Erythroblast (primary cell): ENCODE results near the gene PROK1.

Experiments
- GATA1 ChIP-seq: IDR thresholded peaks from 2 replicates; pipeline ENCODE4 v1.6.1; 2011; ENCODE audit warnings: low read depth, mild to moderate bottlenecking, control low read depth, low read length, moderate library complexity
- POLR2A ChIP-seq: IDR thresholded peaks from 2 replicates; pipeline ENCODE4 v1.6.1; 2011; ENCODE audit warnings: mild to moderate bottlenecking, low read length

DNA sequence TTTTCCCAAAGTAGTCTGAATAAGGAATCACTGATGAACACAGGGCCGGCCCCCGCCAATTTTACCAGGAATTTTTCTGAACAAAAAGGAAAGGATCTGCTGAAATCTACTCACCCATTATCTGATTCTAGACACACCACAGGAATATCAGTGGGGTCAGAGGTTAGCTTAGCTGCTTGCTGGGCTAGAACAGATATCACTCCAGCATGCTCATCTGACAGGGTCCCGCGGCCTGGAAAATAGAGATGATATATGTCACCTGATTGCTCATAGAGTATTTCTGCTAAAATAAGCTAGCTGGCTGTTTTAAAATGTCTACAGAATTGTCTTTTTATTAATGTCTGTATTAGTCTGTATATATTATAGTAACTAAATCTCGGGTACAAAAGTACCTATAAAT, 47.1 kb upstream of the PROK1 start:
- TF ChIP-seq POLR2A (no peak), GATA1 (no peak)
